Testis (tissue), 3 donors: ENCODE data around the gene HERPUD1. TPM values are rescaled to one million over a fixed set of nuclear protein-coding genes. Genes with fewer than 3 reads are reported as not detected.
A peak's percentile ranks its signal among the peaks of the same experiment; 100 is the strongest.
"Not testable (repeated sequence)": the region's sequence is repeated elsewhere in the genome, so short reads cannot be mapped to it uniquely, and the experiment has no call there.

Source experiments
- DNase-seq: peaks from one replicate; pipeline ENCODE4 v3.0.0-alpha.2; 2019
- H3K27ac ChIP-seq, 2 donors: fragments of 200-600 bp; sonication (generic); one replicate each; pipeline ENCODE4 v1.5.1; 2019
- H3K27me3 ChIP-seq: fragments of 200-600 bp; sonication (generic); one replicate; pipeline ENCODE4 v1.5.1; 2019
- H3K36me3 ChIP-seq: fragments of 200-600 bp; sonication (generic); one replicate; pipeline ENCODE4 v1.5.1; 2017; ENCODE audit warnings: low read depth; ENCODE audit errors: missing control alignments
- H3K4me1 ChIP-seq: fragments of 200-600 bp; sonication (generic); one replicate; pipeline ENCODE4 v1.5.1; 2019
- H3K4me3 ChIP-seq, 2 donors: fragments of 200-600 bp; sonication (generic); one replicate each; pipeline ENCODE4 v1.5.1; 2017 to 2019
- H3K9me3 ChIP-seq: fragments of 200-600 bp; sonication (generic); one replicate; pipeline ENCODE4 v1.5.1; 2017
- POLR2A ChIP-seq: fragments of 450-650 bp; IDR thresholded peaks from one replicate; pipeline ENCODE4 v1.6.1; 2017; ENCODE audit warnings: antibody characterized with exemption, mild to moderate bottlenecking, moderate library complexity
- WGBS, 2 donors: methylation state at CpG; one replicate each; pipeline ENCODE4 v1.1.5; 2018; 5-methylcytosine and 5-hydroxymethylcytosine counted together
- intact Hi-C: fragments of 100-400 bp; cut with DNase I; formaldehyde crosslinking; loops from one replicate; pipeline ENCODE4 v1.15.1; 2023; ENCODE audit warnings: low total_unique reads
- polyA plus RNA-seq: library from polyadenylated mRNA; stranded (reverse); fragments of 350-450 nt; fragmentation: Illumina TruSeq; extraction: RNeasy Lipid Tissue Mini Kit (QIAGEN cat#74804); gene quantifications from one replicate; pipeline ENCODE4 v1.2.3, GENCODE V29; 2014; ENCODE audit warnings: low read depth, low replicate concordance; ENCODE audit not compliant: insufficient read depth
- total RNA-seq, 2 donors: library from RNA; depleted of rRNA; stranded (reverse); fragments of >200 nt; gene quantifications; one replicate each; pipeline ENCODE4 v1.2.3, GENCODE V29; 2016
- TF ChIP-seq, protein P1 (sequence below), 3 experiments: fragments of 450-650 bp in 2 of 3; fragments of 200-600 bp in 1 of 3; sonication (generic) in 1 of 3; IDR thresholded peaks; one replicate each; pipeline ENCODE4 v1.5.1; 2016 to 2019; ENCODE audit warnings: antibody characterized with exemption in 3 of 3, mild to moderate bottlenecking in 2 of 3, moderate library complexity in 1 of 3

The HERPUD1 gene
- total and polyA plus RNA-seq, 3 donors from 2014 or later, result 68.0 to 90.8 (median 88.9) TPM

DNA sequence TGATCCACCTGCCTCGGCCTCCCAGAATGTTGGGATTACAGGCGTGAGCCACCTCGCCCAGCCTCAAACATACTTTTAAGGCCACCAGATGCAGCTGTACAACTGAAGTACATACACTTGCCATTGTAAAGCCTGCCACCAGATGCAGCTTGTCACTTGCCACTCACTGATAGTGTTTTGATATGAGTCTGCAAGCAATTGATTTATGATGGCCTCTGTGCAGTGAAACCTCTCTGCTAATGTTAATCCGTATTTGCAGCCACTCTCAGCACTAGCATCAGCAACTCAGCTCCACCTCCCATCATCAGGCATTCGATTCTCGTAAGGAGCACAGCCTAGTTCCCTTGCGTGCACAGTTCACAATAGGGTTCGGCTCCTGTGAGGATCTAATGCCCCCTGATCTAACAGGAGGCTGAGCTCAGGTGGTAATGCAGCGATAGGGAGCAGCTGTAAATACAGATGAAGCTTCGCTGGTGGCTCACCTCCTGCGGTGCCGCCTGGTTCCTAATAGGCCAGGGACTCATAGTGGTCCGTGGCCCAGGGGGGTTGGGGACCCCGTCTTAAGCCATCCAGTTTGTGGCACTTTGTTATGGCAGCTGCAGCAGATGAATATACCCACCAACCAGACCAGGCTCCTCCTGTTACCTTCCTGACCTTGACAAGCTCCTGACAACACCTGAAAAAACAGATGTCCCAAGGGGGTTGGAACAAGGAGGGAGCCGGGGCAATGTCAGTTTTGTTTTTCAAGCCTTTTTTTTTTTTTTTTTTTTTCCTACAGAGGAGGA is 1.3 kb upstream of the HERPUD1 start:
- Histone ChIP-seq H3K36me3 (no peaks in the 10 kb centered on the region), H3K27ac (peak overlapping the region in 1 of 2 donors; percentile 98), H3K4me3 (no peak overlapping the region), H3K4me1 (peaks cover 14% of the 10 kb centered on the region), H3K9me3 (no peaks in the 10 kb centered on the region), H3K27me3 (no peaks in the 10 kb centered on the region)
- intact Hi-C loops, result no loop called here
- no peak for TF ChIP-seq POLR2A
- TF ChIP-seq, protein P1, sequence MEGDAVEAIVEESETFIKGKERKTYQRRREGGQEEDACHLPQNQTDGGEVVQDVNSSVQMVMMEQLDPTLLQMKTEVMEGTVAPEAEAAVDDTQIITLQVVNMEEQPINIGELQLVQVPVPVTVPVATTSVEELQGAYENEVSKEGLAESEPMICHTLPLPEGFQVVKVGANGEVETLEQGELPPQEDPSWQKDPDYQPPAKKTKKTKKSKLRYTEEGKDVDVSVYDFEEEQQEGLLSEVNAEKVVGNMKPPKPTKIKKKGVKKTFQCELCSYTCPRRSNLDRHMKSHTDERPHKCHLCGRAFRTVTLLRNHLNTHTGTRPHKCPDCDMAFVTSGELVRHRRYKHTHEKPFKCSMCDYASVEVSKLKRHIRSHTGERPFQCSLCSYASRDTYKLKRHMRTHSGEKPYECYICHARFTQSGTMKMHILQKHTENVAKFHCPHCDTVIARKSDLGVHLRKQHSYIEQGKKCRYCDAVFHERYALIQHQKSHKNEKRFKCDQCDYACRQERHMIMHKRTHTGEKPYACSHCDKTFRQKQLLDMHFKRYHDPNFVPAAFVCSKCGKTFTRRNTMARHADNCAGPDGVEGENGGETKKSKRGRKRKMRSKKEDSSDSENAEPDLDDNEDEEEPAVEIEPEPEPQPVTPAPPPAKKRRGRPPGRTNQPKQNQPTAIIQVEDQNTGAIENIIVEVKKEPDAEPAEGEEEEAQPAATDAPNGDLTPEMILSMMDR (IDR thresholded peaks at IDR 0.05), result no peak
- 63 to 77% methylated on average over 15 of the region's 15 CpGs for WGBS, 2 donors
- no peak for DNase-seq

DNA sequence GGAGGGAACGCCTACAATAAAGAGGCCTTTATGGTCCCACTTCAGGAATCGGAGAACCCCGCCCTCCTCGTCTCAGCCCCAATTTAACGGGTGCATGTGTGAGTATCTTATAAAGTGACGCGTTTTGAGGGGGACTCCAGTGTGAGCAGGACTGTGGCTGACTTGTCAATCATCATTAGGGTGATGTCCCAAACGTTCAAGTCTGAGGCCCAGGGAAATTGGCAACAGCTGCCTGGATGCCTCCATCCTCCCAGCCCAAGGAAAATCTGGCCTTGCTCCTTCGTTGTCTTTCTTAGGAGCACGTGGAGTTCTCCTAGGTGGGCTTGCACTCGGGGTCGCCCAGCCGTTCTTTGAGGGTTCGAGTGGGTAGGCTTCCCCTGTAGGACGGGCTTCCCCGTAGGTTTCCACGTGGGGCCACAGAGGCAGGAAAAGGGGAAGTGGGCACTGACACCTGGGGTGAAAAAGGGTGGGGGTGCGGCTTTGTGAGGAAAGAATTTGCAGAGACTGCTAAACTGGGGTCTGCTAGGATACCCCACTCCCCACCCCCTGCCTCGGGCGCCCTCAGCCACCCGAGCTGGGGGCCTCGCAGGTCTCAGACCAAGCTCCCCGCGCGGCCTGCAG is 561 bp upstream of the HERPUD1 start:
- H3K36me3 ChIP-seq, result no peaks in the 10 kb centered on the region
- H3K9me3 ChIP-seq, result no peaks in the 10 kb centered on the region
- DNase-seq, result no peak
- H3K4me3 ChIP-seq, result peak overlapping the region; percentile 88 to 97
- H3K27ac ChIP-seq, result peak overlapping the region; percentile 92 to 98
- peaks cover 14% of the 10 kb centered on the region for H3K4me1 ChIP-seq
- 18 to 21% methylated on average over 18 to 22 of the region's 25 CpGs for WGBS, 2 donors
- H3K27me3 ChIP-seq, result no peaks in the 10 kb centered on the region
- TF ChIP-seq POLR2A, result no peak
- TF ChIP-seq, protein P1 (IDR thresholded peaks at IDR 0.05), result no peak
- intact Hi-C loops, result no loop called here

DNA sequence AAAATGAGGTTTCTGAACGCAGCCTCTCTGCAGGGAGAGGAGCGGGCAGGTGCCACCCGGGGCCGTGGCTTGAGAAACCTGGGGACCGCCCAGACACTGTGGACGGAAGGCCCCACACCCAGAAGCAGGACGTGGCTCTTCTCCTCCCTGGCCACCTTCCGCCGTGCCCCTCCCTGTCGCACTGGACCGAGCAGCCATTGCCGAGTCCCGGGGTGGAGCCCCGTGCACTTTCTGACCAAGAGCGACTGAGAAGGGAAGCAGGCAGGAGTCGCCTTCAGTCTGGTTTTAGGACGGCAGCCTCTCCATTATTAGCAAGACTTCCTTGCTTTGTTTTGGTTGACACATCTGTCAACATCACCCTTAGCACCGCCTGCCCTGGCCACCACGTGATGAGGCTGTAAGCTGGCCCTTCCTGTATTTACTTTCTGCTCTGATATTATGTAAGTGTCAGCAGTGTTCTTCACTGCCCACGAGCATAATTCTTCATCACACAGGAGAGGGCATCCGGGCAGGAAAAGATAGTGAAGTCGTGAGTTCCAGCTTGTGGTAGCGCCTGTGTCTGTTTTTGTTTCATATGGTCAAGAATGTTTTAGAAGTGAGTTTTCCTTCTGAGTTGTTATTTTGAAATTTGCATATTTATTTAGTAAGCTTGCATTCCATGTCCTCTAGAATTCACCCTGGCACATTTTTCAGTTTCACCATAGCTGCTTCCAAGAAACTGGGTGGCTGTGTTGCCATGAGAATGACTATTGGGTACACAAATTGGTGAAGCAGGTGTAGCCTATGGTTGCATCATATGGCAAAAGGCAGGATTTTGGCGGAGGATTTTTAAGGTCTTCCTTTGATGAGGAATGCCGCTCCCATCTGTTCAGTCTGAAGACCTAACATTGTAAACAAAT is 1.0 kb downstream of the HERPUD1 start:
- peak; percentile 88 for DNase-seq
- peak overlapping the region; percentile 88 to 97 for H3K4me3 ChIP-seq
- H3K36me3 ChIP-seq, result no peaks in the 10 kb centered on the region
- intact Hi-C loops, result no loop called here
- H3K9me3 ChIP-seq, result no peaks in the 10 kb centered on the region
- H3K27ac ChIP-seq, result peak overlapping the region; percentile 92 to 98
- no peak for TF ChIP-seq POLR2A
- TF ChIP-seq, protein P1 (IDR thresholded peaks at IDR 0.05), result no peak
- no peaks in the 10 kb centered on the region for H3K27me3 ChIP-seq
- 1 to 5% methylated on average over 15 to 25 of the region's 25 CpGs for WGBS, 2 donors
- peaks cover 14% of the 10 kb centered on the region for H3K4me1 ChIP-seq

DNA sequence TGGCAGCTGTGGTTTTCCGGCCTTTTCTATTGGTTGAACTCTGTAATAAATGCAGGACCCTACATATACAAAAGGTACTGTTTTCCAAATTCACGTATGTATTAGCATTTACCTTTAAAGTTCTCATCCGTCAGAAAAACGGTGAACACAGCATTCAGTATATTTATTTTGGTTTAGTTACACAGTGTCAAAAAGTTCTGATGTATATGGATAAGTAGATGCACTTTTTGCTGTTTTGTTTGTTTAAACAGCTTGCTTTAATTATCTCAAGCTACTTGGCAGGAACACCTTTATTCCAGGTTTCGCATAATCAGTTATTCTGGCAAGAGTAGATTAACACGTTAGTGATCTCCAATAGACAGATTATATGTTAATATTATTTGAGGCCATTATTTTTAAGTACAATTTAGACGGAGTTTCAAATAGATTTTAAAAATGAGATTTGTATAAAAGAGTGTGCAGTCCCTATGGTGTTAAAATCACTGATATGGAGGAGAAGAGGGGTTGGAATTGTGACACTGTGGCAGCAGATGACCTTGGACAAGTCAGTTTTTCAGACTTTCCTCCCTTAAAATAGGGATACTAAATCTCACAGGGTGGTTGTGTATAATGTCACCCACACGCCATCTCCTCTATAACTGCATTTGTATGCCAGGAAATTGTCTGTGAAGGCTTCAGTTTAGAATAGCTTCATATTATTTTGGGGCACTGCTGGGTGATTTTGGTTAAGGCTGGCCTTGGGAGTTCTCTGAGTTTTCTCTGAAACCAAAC is 2.1 kb downstream of the HERPUD1 start:
- DNase-seq, result no peak
- TF ChIP-seq, protein P1 (IDR thresholded peaks at IDR 0.05), result no peak
- no peak for TF ChIP-seq POLR2A
- Histone ChIP-seq H3K4me1 (peaks cover 14% of the 10 kb centered on the region), H3K4me3 (peak overlapping the region; percentile 88 to 97), H3K27ac (peak overlapping the region; percentile 92 to 98), H3K27me3 (no peaks in the 10 kb centered on the region), H3K36me3 (no peaks in the 10 kb centered on the region), H3K9me3 (no peaks in the 10 kb centered on the region)
- intact Hi-C loops, result no loop called here
- WGBS, 2 donors, result 25 to 37% methylated on average over 8 of the region's 8 CpGs

DNA sequence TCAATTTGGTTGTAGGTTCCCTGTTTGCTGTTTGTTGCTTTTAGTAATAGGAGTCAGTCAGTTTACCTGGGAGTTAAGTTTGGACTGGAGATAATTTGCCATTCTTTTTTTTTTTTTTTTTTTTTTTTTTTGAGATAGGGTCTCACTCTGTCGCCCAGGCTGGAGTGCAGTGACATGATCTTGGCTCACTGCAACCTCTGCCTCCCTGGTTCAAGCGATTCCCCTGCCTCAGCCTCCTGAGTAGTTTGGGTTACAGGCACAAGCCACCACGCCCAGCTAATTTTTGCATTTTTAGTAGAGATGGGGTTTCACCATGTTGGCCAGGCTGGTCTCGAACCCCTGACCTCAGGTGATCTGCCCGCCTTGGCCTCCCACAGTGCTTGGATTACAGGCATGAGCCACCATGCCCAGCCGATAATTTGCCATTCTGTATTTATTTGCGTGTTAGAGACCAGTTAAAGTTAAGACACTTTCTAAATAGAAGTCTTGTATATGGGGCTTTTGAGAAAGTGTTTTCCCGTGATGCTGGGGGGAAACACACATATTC is 2.7 kb downstream of the HERPUD1 start:
- H3K27me3 ChIP-seq, H3K36me3 ChIP-seq, intact Hi-C loops, DNase-seq, H3K9me3 ChIP-seq: not testable (repeated sequence)
- peaks cover 14% of the 10 kb centered on the region for H3K4me1 ChIP-seq
- H3K27ac ChIP-seq, result peak overlapping the region in 1 of 2 donors; percentile 11
- H3K4me3 ChIP-seq, result peak overlapping the region in 1 of 2 donors; percentile 88
- WGBS, 2 donors, result 50 to 77% methylated on average over 8 of the region's 8 CpGs
